Stimulated activated naive B cell treated with anti-CD40 and anti-IgM and Interleukin-4, amounts not matched to agents 10 μg/mL and 1 μg/mL and 100 μg/mL, for 72 hours (primary cell): ENCODE measurements around the gene STEAP3.
"Not testable (repeated sequence)": the region's sequence is repeated elsewhere in the genome, so short reads cannot be mapped to it uniquely, and the experiment has no call there.

Experiments
- ATAC-seq, 2 donors: fragments of 150-1000 bp; cut with Tn5 transposase; replicated peaks; 2 replicates each; pipeline ENCODE4 v1.10.0; 2021; ENCODE audit warnings: moderate library complexity in 1 of 2
- DNase-seq: peaks from one replicate; pipeline ENCODE4 v3.0.0; 2021
- H3K27ac Mint-ChIP-seq: one replicate; pipeline ENCODE4 v1.8.0; 2022; ENCODE audit warnings: mild to moderate bottlenecking, mixed read lengths
- H3K27me3 Mint-ChIP-seq, 2 donors: one replicate each; pipeline ENCODE4 v1.8.0; 2022; ENCODE audit warnings: mixed read lengths in 2 of 2
- H3K36me3 Mint-ChIP-seq, 2 donors: one replicate each; pipeline ENCODE4 v1.8.0; 2022; ENCODE audit warnings: mixed read lengths in 2 of 2, mild to moderate bottlenecking in 1 of 2
- H3K4me1 Mint-ChIP-seq, 2 donors: one replicate each; pipeline ENCODE4 v1.8.0; 2022; ENCODE audit warnings: mixed read lengths in 2 of 2, mild to moderate bottlenecking in 1 of 2
- H3K4me3 Mint-ChIP-seq, 2 donors: one replicate each; pipeline ENCODE4 v1.8.0; 2022; ENCODE audit warnings: mild to moderate bottlenecking in 2 of 2, mixed read lengths in 2 of 2, moderate library complexity in 1 of 2
- H3K9me3 Mint-ChIP-seq, 2 donors: one replicate each; pipeline ENCODE4 v1.8.0; 2022; ENCODE audit warnings: mixed read lengths in 2 of 2, mild to moderate bottlenecking in 1 of 2

The STEAP3 gene

GRCh38 chr2:119264781-119265692 is 41.4 kb downstream of the STEAP3 start:
- peaks cover 0 to 5% of the 10 kb centered on the region in 2 donors for H3K9me3 Mint-ChIP-seq
- H3K4me1 Mint-ChIP-seq: no peaks in the 10 kb centered on the region
- DNase-seq: peak; percentile 21
- peak; percentile 83 to 95 for ATAC-seq
- H3K4me3 Mint-ChIP-seq: no peak overlapping the region
- peaks cover 2 to 24% of the 10 kb centered on the region in 2 donors for H3K36me3 Mint-ChIP-seq
- H3K27ac Mint-ChIP-seq: no peak overlapping the region
- peaks cover 0 to 4% of the 10 kb centered on the region in 2 donors for H3K27me3 Mint-ChIP-seq

GRCh38 chr2:119265693-119266066 is 42.0 kb downstream of the STEAP3 start:
- Mint-ChIP-seq H3K4me3 (no peak overlapping the region), H3K36me3 (peaks cover 2 to 26% of the 10 kb centered on the region in 2 donors), H3K9me3 (peaks cover 2 to 8% of the 10 kb centered on the region in 2 donors), H3K4me1 (no peaks in the 10 kb centered on the region), H3K27ac (no peak overlapping the region), H3K27me3 (peaks cover 0 to 4% of the 10 kb centered on the region in 2 donors)
- DNase-seq (no peak), ATAC-seq (no peak)

GRCh38 chr2:119266091-119266589 is 42.5 kb downstream of the STEAP3 start:
- DNase-seq: no peak
- peaks cover 0 to 4% of the 10 kb centered on the region in 2 donors for H3K27me3 Mint-ChIP-seq
- no peaks in the 10 kb centered on the region for H3K4me1 Mint-ChIP-seq
- H3K36me3 Mint-ChIP-seq: peaks cover 2 to 26% of the 10 kb centered on the region in 2 donors
- H3K9me3 Mint-ChIP-seq: peaks cover 2 to 10% of the 10 kb centered on the region in 2 donors
- H3K4me3 Mint-ChIP-seq: no peak overlapping the region
- no peak overlapping the region for H3K27ac Mint-ChIP-seq
- ATAC-seq: no peak

- no peak overlapping the region for H3K4me3 Mint-ChIP-seq
- peaks cover 2 to 29% of the 10 kb centered on the region in 2 donors for H3K36me3 Mint-ChIP-seq
- ATAC-seq: no peak
- DNase-seq: no peak
- peaks cover 0 to 7% of the 10 kb centered on the region in 2 donors for H3K27me3 Mint-ChIP-seq
- no peaks in the 10 kb centered on the region for H3K4me1 Mint-ChIP-seq
- peaks cover 4 to 14% of the 10 kb centered on the region in 2 donors for H3K9me3 Mint-ChIP-seq
- H3K27ac Mint-ChIP-seq: no peak overlapping the region
Measured at GRCh38 chr2:119267604-119268003, 44.0 kb downstream of the STEAP3 start.

- DNase-seq (no peak), ATAC-seq (no peak)
- peaks cover 0 to 6% of the 10 kb centered on the region in 2 donors for H3K36me3 Mint-ChIP-seq
- peaks cover 0 to 2% of the 10 kb centered on the region in 2 donors for H3K27me3 Mint-ChIP-seq
- H3K27ac Mint-ChIP-seq: no peak overlapping the region
- H3K4me1 Mint-ChIP-seq: peaks cover 0 to 2% of the 10 kb centered on the region in 2 donors
- H3K4me3 Mint-ChIP-seq: no peak overlapping the region
- peaks cover 3% of the 10 kb centered on the region in 2 donors for H3K9me3 Mint-ChIP-seq
Measured at GRCh38 chr2:119276864-119277263, 53.2 kb downstream of the STEAP3 start.

- not testable (repeated sequence) for H3K4me3 Mint-ChIP-seq, H3K9me3 Mint-ChIP-seq, ATAC-seq, H3K36me3 Mint-ChIP-seq, DNase-seq, H3K27me3 Mint-ChIP-seq, H3K4me1 Mint-ChIP-seq, H3K27ac Mint-ChIP-seq
Measured at GRCh38 chr2:119278385-119278784, 54.8 kb downstream of the STEAP3 start.

GRCh38 chr2:119278946-119279345 is 55.3 kb downstream of the STEAP3 start:
- H3K36me3 Mint-ChIP-seq: peaks cover 0 to 4% of the 10 kb centered on the region in 2 donors
- H3K4me1 Mint-ChIP-seq: peaks cover 0 to 2% of the 10 kb centered on the region in 2 donors
- H3K9me3 Mint-ChIP-seq: no peaks in the 10 kb centered on the region
- H3K4me3 Mint-ChIP-seq: no peak overlapping the region
- ATAC-seq (no peak), DNase-seq (no peak)
- no peaks in the 10 kb centered on the region for H3K27me3 Mint-ChIP-seq
- H3K27ac Mint-ChIP-seq: no peak overlapping the region

- no peak overlapping the region for H3K27ac Mint-ChIP-seq
- H3K4me1 Mint-ChIP-seq: peaks cover 0 to 2% of the 10 kb centered on the region in 2 donors
- no peaks in the 10 kb centered on the region for H3K9me3 Mint-ChIP-seq
- H3K36me3 Mint-ChIP-seq: peaks cover 0 to 7% of the 10 kb centered on the region in 2 donors
- H3K27me3 Mint-ChIP-seq: no peaks in the 10 kb centered on the region
- no peak for DNase-seq
- no peak for ATAC-seq
- H3K4me3 Mint-ChIP-seq: no peak overlapping the region
Measured at GRCh38 chr2:119279666-119280065, 56.0 kb downstream of the STEAP3 start.

GRCh38 chr2:119280680-119281079 is 57.0 kb downstream of the STEAP3 start:
- peaks cover 0 to 2% of the 10 kb centered on the region in 2 donors for H3K4me1 Mint-ChIP-seq
- peaks cover 0 to 7% of the 10 kb centered on the region in 2 donors for H3K36me3 Mint-ChIP-seq
- ATAC-seq: no peak
- no peaks in the 10 kb centered on the region for H3K27me3 Mint-ChIP-seq
- no peaks in the 10 kb centered on the region for H3K9me3 Mint-ChIP-seq
- no peak for DNase-seq
- no peak overlapping the region for H3K27ac Mint-ChIP-seq
- no peak overlapping the region for H3K4me3 Mint-ChIP-seq

- Mint-ChIP-seq H3K36me3 (peaks cover 6 to 12% of the 10 kb centered on the region in 2 donors), H3K27me3 (no peaks in the 10 kb centered on the region), H3K4me3 (no peak overlapping the region), H3K4me1 (no peaks in the 10 kb centered on the region), H3K9me3 (no peaks in the 10 kb centered on the region), H3K27ac (no peak overlapping the region)
- no peak for ATAC-seq
- no peak for DNase-seq
Measured at GRCh38 chr2:119282146-119282995, 58.7 kb downstream of the STEAP3 start.

GRCh38 chr2:119282996-119283511 is 59.4 kb downstream of the STEAP3 start:
- Mint-ChIP-seq H3K27me3 (no peaks in the 10 kb centered on the region), H3K4me3 (no peak overlapping the region), H3K9me3 (no peaks in the 10 kb centered on the region), H3K36me3 (peaks cover 6 to 12% of the 10 kb centered on the region in 2 donors), H3K4me1 (no peaks in the 10 kb centered on the region), H3K27ac (no peak overlapping the region)
- ATAC-seq (no peak), DNase-seq (no peak)

GRCh38 chr2:119283873-119284331 is 60.3 kb downstream of the STEAP3 start:
- H3K36me3 Mint-ChIP-seq: peaks cover 6 to 12% of the 10 kb centered on the region in 2 donors
- no peak overlapping the region for H3K27ac Mint-ChIP-seq
- ATAC-seq (no peak), DNase-seq (no peak)
- no peak overlapping the region for H3K4me3 Mint-ChIP-seq
- H3K4me1 Mint-ChIP-seq: no peaks in the 10 kb centered on the region
- H3K27me3 Mint-ChIP-seq: no peaks in the 10 kb centered on the region
- no peaks in the 10 kb centered on the region for H3K9me3 Mint-ChIP-seq

- ATAC-seq: no peak
- Mint-ChIP-seq H3K9me3 (no peaks in the 10 kb centered on the region), H3K27me3 (no peaks in the 10 kb centered on the region), H3K36me3 (peaks cover 6 to 9% of the 10 kb centered on the region in 2 donors), H3K4me1 (peaks cover 3 to 5% of the 10 kb centered on the region in 2 donors), H3K4me3 (no peak overlapping the region), H3K27ac (no peak overlapping the region)
- no peak for DNase-seq
Measured at GRCh38 chr2:119286661-119287060, 63.0 kb downstream of the STEAP3 start.

- DNase-seq: no peak
- H3K27ac Mint-ChIP-seq: no peak overlapping the region
- peaks cover 3 to 5% of the 10 kb centered on the region in 2 donors for H3K4me1 Mint-ChIP-seq
- H3K4me3 Mint-ChIP-seq: no peak overlapping the region
- H3K27me3 Mint-ChIP-seq: no peaks in the 10 kb centered on the region
- no peaks in the 10 kb centered on the region for H3K9me3 Mint-ChIP-seq
- H3K36me3 Mint-ChIP-seq: peaks cover 6 to 9% of the 10 kb centered on the region in 2 donors
- no peak for ATAC-seq
Measured at GRCh38 chr2:119288576-119288975, 64.9 kb downstream of the STEAP3 start.
